HCT116 (cell line): Measurements from ENCODE around the gene EML3. TPM values are rescaled to one million over a fixed set of nuclear protein-coding genes. Genes with fewer than 3 reads are reported as not detected.

Experiments used
- ATAC-seq: fragments of 200-7000 bp; cut with Tn5 transposase; 2 replicates; pipeline ENCODE4 v1.9.1; 2020; ENCODE audit warnings: mild to moderate bottlenecking, moderate library complexity
- BruUV-seq: library from RNA; stranded (reverse); fragments of 400-500 nt; replicated peaks from 2 replicates; lab custom pipeline; 2021; lab: Mats Ljungman, UMichigan
- CTCF ChIA-PET: fragments of 300-600 bp; sonication (Branson Sonifier 250); formaldehyde crosslinking; loops from one replicate; lab custom pipeline; 2021; ENCODE audit warnings: antibody characterized with exemption; lab: Charles Lee
- POLR2A ChIA-PET: fragments of 300-600, 350-600 bp; sonication (Branson Sonifier 250); formaldehyde crosslinking; loops from one replicate; lab custom pipeline; 2021; ENCODE audit warnings: antibody characterized with exemption; lab: Charles Lee
- RAD21 ChIA-PET, 2 experiments: fragments of 300-600 bp; sonication (Branson Sonifier 250); formaldehyde crosslinking; loops; one replicate each; lab custom pipeline; 2023; ENCODE audit warnings: low total read pairs in 2 of 2; ENCODE audit not compliant: uncharacterized antibody in 2 of 2, unreplicated experiment in 2 of 2, low non-redundant PET in 1 of 2; lab: Charles Lee
- DNase-seq: peaks from one replicate; pipeline ENCODE4 v3.0.0-alpha.2; 2010; ENCODE audit warnings: low read depth, low spot score
- H2AFZ ChIP-seq: fragments of 200-600 bp; shearing (Covaris generic), sonication (generic); 2 replicates; pipeline ENCODE4 v1.6.1; 2017; ENCODE audit warnings: low read depth, mixed run types, mixed read lengths, antibody characterized with exemption, low read length; ENCODE audit not compliant: poor library complexity, severe bottlenecking
- H3K27ac ChIP-seq: 2 replicates; pipeline ENCODE4 v1.5.1; 2012; ENCODE audit warnings: low read depth, low read length
- H3K27me3 ChIP-seq: fragments of 200-600 bp; sonication (generic); 2 replicates; pipeline ENCODE4 v1.6.1; 2016; ENCODE audit warnings: mixed run types, low read length, mixed read lengths; ENCODE audit not compliant: insufficient read depth
- H3K36me3 ChIP-seq, 2 experiments: fragments of 200-500 bp in 1 of 2; fragments of 200-600 bp in 1 of 2; sonication (Bioruptor generic) in 1 of 2; sonication (generic) in 1 of 2; 2 replicates each; pipeline versions ENCODE4 v1.5.1 to v1.6.1; 2014 to 2016; ENCODE audit warnings: low read length in 2 of 2, inconsistent platforms in 1 of 2, mixed read lengths in 1 of 2, mixed run types in 1 of 2; ENCODE audit not compliant: insufficient read depth in 2 of 2, control insufficient read depth in 1 of 2
- H3K4me1 ChIP-seq, 2 experiments: fragments of 200-600 bp in 1 of 2; sonication (generic) in 1 of 2; 2 replicates each; pipeline versions ENCODE4 v1.5.1 to v1.6.1; 2012 to 2017; ENCODE audit warnings: low read length in 2 of 2, inconsistent platforms in 1 of 2, mild to moderate bottlenecking in 1 of 2, mixed read lengths in 1 of 2, mixed run types in 1 of 2, moderate library complexity in 1 of 2; ENCODE audit not compliant: insufficient read depth in 2 of 2, control insufficient read depth in 1 of 2
- H3K4me2 ChIP-seq: fragments of 200-600 bp; sonication (generic); 2 replicates; pipeline ENCODE4 v1.6.1; 2017; ENCODE audit warnings: mixed run types, low read length, mixed read lengths
- H3K4me3 ChIP-seq, 2 experiments: fragments of 200-600 bp in 1 of 2; sonication (generic) in 1 of 2; replicated peaks in 1 of 2; 2 replicates each; pipeline ENCODE4 v1.5.1; 2011 to 2016; ENCODE audit warnings: low read length in 2 of 2, control low read depth in 1 of 2, low read depth in 1 of 2, mild to moderate bottlenecking in 1 of 2, mixed read lengths in 1 of 2, mixed run types in 1 of 2
- H3K79me2 ChIP-seq: fragments of 200-600 bp; sonication (generic); 2 replicates; pipeline ENCODE4 v1.6.1; 2017; ENCODE audit warnings: mild to moderate bottlenecking, mixed run types, low read length, moderate library complexity, mixed read lengths; ENCODE audit not compliant: insufficient read depth
- H3K9ac ChIP-seq: fragments of 200-600 bp; sonication (generic); 2 replicates; pipeline ENCODE4 v1.6.1; 2016; ENCODE audit warnings: low read length, mixed read lengths
- H3K9me2 ChIP-seq: fragments of 200-600 bp; sonication (generic), shearing (Covaris generic); 2 replicates; pipeline ENCODE4 v1.6.1; 2017; ENCODE audit warnings: mixed run types, mild to moderate bottlenecking, moderate library complexity; ENCODE audit not compliant: insufficient read depth
- H3K9me3 ChIP-seq, 2 experiments: fragments of 200-500 bp in 1 of 2; fragments of 200-600 bp in 1 of 2; sonication (Bioruptor generic) in 1 of 2; sonication (generic) in 1 of 2; 2 replicates each; pipeline ENCODE4 v1.6.1; 2014 to 2017; ENCODE audit warnings: low read length in 2 of 2, mixed read lengths in 2 of 2, inconsistent platforms in 1 of 2, low read depth in 1 of 2, mild to moderate bottlenecking in 1 of 2, mixed run types in 1 of 2, moderate library complexity in 1 of 2; ENCODE audit not compliant: control insufficient read depth in 1 of 2, insufficient read depth in 1 of 2
- H4K20me1 ChIP-seq: fragments of 200-600 bp; sonication (generic), shearing (Covaris generic); 2 replicates; pipeline ENCODE4 v1.6.1; 2017; ENCODE audit warnings: mixed run types, mild to moderate bottlenecking, moderate library complexity; ENCODE audit not compliant: insufficient read depth
- CBX3 ChIP-seq: IDR thresholded peaks from 2 replicates; pipeline ENCODE4 v1.6.1; 2012; ENCODE audit warnings: low read depth
- CEBPB ChIP-seq: IDR thresholded peaks from 2 replicates; pipeline ENCODE4 v1.6.1; 2012; ENCODE audit warnings: low read depth
- CTCF ChIP-seq, 3 experiments: fragments of 200-600 bp in 1 of 3; sonication (generic) in 1 of 3; IDR thresholded peaks in 2 of 3; conservative IDR thresholded peaks in 1 of 3; 2 replicates each; pipeline ENCODE4 v1.5.1; 2012 to 2017; ENCODE audit warnings: low read depth in 2 of 3, low read length in 2 of 3, antibody characterized with exemption in 1 of 3, borderline replicate concordance in 1 of 3, control low read depth in 1 of 3, mild to moderate bottlenecking in 1 of 3, mixed read lengths in 1 of 3, mixed run types in 1 of 3, moderate library complexity in 1 of 3; ENCODE audit not compliant: insufficient read depth in 1 of 3
- EGR1 ChIP-seq: IDR thresholded peaks from 2 replicates; pipeline ENCODE4 v1.6.1; 2012; ENCODE audit warnings: low read depth
- ELF1 ChIP-seq: IDR thresholded peaks from 2 replicates; pipeline ENCODE4 v1.6.1; 2012; ENCODE audit warnings: low read depth, borderline replicate concordance
- EZH2 ChIP-seq: fragments of 200-600 bp; sonication (generic); IDR thresholded peaks from 2 replicates; pipeline ENCODE4 v1.6.1; 2017; ENCODE audit warnings: antibody characterized with exemption, mixed run types
- EZH2phosphoT487 ChIP-seq: fragments of 200-600 bp; IDR thresholded peaks from 2 replicates; pipeline ENCODE4 v1.6.1; 2018; ENCODE audit warnings: antibody characterized with exemption, borderline replicate concordance
- JUND ChIP-seq: IDR thresholded peaks from 2 replicates; pipeline ENCODE4 v1.6.1; 2012
- MAX ChIP-seq: IDR thresholded peaks from 2 replicates; pipeline ENCODE4 v1.6.1; 2012
- POLR2A ChIP-seq: IDR thresholded peaks from 2 replicates; pipeline ENCODE4 v1.7.0; 2011; ENCODE audit warnings: borderline replicate concordance; ENCODE audit not compliant: insufficient read depth, insufficient read length; ENCODE audit errors: extremely low read depth
- POLR2AphosphoS5 ChIP-seq: IDR thresholded peaks from 2 replicates; pipeline ENCODE4 v1.6.1; 2011; ENCODE audit warnings: mild to moderate bottlenecking, low read depth, low read length, moderate library complexity
- RAD21 ChIP-seq: IDR thresholded peaks from 2 replicates; pipeline ENCODE4 v1.6.1; 2012; ENCODE audit warnings: low read depth, mild to moderate bottlenecking
- SP1 ChIP-seq: IDR thresholded peaks from 2 replicates; pipeline ENCODE4 v1.6.1; 2012; ENCODE audit warnings: low read depth
- SRF ChIP-seq: IDR thresholded peaks from 2 replicates; pipeline ENCODE4 v1.6.1; 2012; ENCODE audit warnings: low read depth
- TCF7L2 ChIP-seq: IDR thresholded peaks from 2 replicates; pipeline ENCODE4 v1.7.0; 2011; ENCODE audit warnings: borderline replicate concordance, inconsistent platforms; ENCODE audit not compliant: insufficient read depth, insufficient read length; ENCODE audit errors: extremely low read depth
- YY1 ChIP-seq: IDR thresholded peaks from 2 replicates; pipeline ENCODE4 v1.6.1; 2011; ENCODE audit warnings: low read length, low read depth, moderate library complexity, mild to moderate bottlenecking; ENCODE audit not compliant: insufficient replicate concordance; ENCODE audit errors: extremely low read depth
- ZBTB33 ChIP-seq: IDR thresholded peaks from 2 replicates; pipeline ENCODE4 v1.6.1; 2011; ENCODE audit warnings: mild to moderate bottlenecking, low read length, moderate library complexity; ENCODE audit not compliant: insufficient replicate concordance; ENCODE audit errors: extremely low read depth
- ZFX ChIP-seq: fragments of 450-650 bp; IDR thresholded peaks from 2 replicates; pipeline ENCODE4 v1.6.1; 2017
- ZNF274 ChIP-seq: fragments of 200-500 bp; sonication (Bioruptor generic); IDR thresholded peaks from 2 replicates; pipeline ENCODE4 v1.6.1; 2014; ENCODE audit warnings: mild to moderate bottlenecking, low read depth, low read length, inconsistent platforms
- intact Hi-C: fragments of 100-400 bp; cut with micrococcal nuclease; formaldehyde crosslinking; loops from 2 replicates; pipeline ENCODE4 v1.10.0; 2022
- total RNA-seq: library from RNA; stranded (reverse); gene quantifications from one replicate; pipeline ENCODE4 v1.2.1, GENCODE V29; 2021; ENCODE audit not compliant: unreplicated experiment

EML3 gene
- total RNA-seq, 1 experiment from 2014 or later, result 124 TPM

- H3K9ac ChIP-seq, result no peak overlapping the region
- ChIA-PET POLR2A (no interaction called here), RAD21 (no interaction called here), CTCF (no interaction called here)
- H2AFZ ChIP-seq, result no peak overlapping the region
- H3K79me2 ChIP-seq, result peaks cover 13% of the 10 kb centered on the region
- H3K4me3 ChIP-seq, result no peak overlapping the region
- H3K27me3 ChIP-seq, result no peaks in the 10 kb centered on the region
- TF ChIP-seq EZH2 (no peak), ELF1 (no peak), POLR2AphosphoS5 (no peak), POLR2A (no peak), ZNF274 (no peak), YY1 (no peak), EZH2phosphoT487 (no peak), SRF (no peak), ZFX (no peak), RAD21 (no peak)
- H3K36me3 ChIP-seq, result peaks cover 0 to 8% of the 10 kb centered on the region in 2 experiments; a peak in 2 of 4 replicates
- intact Hi-C loops, result no loop called here
- no peak overlapping the region for H3K4me2 ChIP-seq
- peaks cover 15 to 32% of the 10 kb centered on the region in 2 experiments for H3K4me1 ChIP-seq
- H4K20me1 ChIP-seq, result no peaks in the 10 kb centered on the region
- H3K27ac ChIP-seq, result no peak overlapping the region
- no peaks in the 10 kb centered on the region for H3K9me2 ChIP-seq
- BruUV-seq, result no TSS peak
- DNase-seq, result no peak
- no peak for ATAC-seq
- H3K9me3 ChIP-seq, result no peaks in the 10 kb centered on the region
Observed at GRCh38 chr11:62608776-62609175, 3.8 kb downstream of the EML3 start.

- Histone ChIP-seq H4K20me1 (no peaks in the 10 kb centered on the region), H3K27ac (no peak overlapping the region), H2AFZ (no peak overlapping the region), H3K4me1 (peaks cover 6 to 26% of the 10 kb centered on the region in 2 experiments), H3K9ac (no peak overlapping the region), H3K9me3 (no peaks in the 10 kb centered on the region), H3K4me2 (no peak overlapping the region), H3K4me3 (no peak overlapping the region), H3K79me2 (peaks cover 13% of the 10 kb centered on the region), H3K36me3 (peaks cover 0 to 8% of the 10 kb centered on the region in 2 experiments; a peak in 2 of 4 replicates), H3K9me2 (no peaks in the 10 kb centered on the region), H3K27me3 (no peaks in the 10 kb centered on the region)
- ChIA-PET CTCF (no interaction called here), POLR2A (interaction anchor here (0.8 to 0.9 kb wide), 2 partner anchors 16 to 64 kb away, joined by 3 read pairs; partner anchors contain the start of gene LBHD1), RAD21 (no interaction called here)
- ATAC-seq (no peak), DNase-seq (no peak)
- BruUV-seq, result no TSS peak
- intact Hi-C loops, result no loop called here
- TF ChIP-seq RAD21 (no peak), CTCF (IDR thresholded peaks at IDR 0.05 in 2 of 3, conservative IDR thresholded peaks at IDR 0.05 in 1 of 3; ENCODE audit: borderline replicate concordance in 1 of 3, insufficient read depth in 1 of 3, low read depth in 2 of 3, low read length in 2 of 3) (no peak), MAX (no peak), EZH2 (no peak), ZBTB33 (no peak), ZFX (no peak), JUND (no peak), CEBPB (no peak), ELF1 (no peak), EGR1 (no peak), TCF7L2 (no peak), SP1 (no peak), CBX3 (no peak)
- TF ChIP-seq, all 23 proteins: peak for 0
Observed at GRCh38 chr11:62607714-62608113, 4.9 kb downstream of the EML3 start.
